Jurkat, Clone E6-1 (cell line): ENCODE measurements around the gene PTHLH.

Source experiments
- DNase-seq: peaks from one replicate; pipeline ENCODE4 v3.0.0-alpha.2; 2011; ENCODE audit warnings: low read depth, low spot score
- H3K4me3 ChIP-seq: 2 replicates; pipeline ENCODE4 v1.5.1; 2011; ENCODE audit warnings: mild to moderate bottlenecking, low read length, control low read depth, moderate library complexity

PTHLH gene

GRCh38 chr12:27952510-27952909 lies 20.0 kb downstream of the PTHLH start:
- H3K4me3 ChIP-seq: no peak overlapping the region
- no peak for DNase-seq

GRCh38 chr12:27951898-27952297 lies 20.6 kb downstream of the PTHLH start:
- DNase-seq: no peak
- H3K4me3 ChIP-seq: no peak overlapping the region

GRCh38 chr12:27946421-27946820 lies 26.1 kb downstream of the PTHLH start:
- H3K4me3 ChIP-seq: no peak overlapping the region
- no peak for DNase-seq

GRCh38 chr12:27940756-27941402 lies 31.7 kb downstream of the PTHLH start:
- peak; percentile 69 for DNase-seq
- H3K4me3 ChIP-seq: no peak overlapping the region

- no peak for DNase-seq
- H3K4me3 ChIP-seq: no peak overlapping the region
Measured at GRCh38 chr12:27940245-27940644, 32.3 kb downstream of the PTHLH start.

GRCh38 chr12:27937768-27938167 lies 34.8 kb downstream of the PTHLH start:
- H3K4me3 ChIP-seq: no peak overlapping the region
- DNase-seq: no peak

GRCh38 chr12:27936196-27936595 lies 36.3 kb downstream of the PTHLH start:
- no peak for DNase-seq
- no peak overlapping the region for H3K4me3 ChIP-seq

GRCh38 chr12:27934276-27934675 lies 38.3 kb downstream of the PTHLH start:
- DNase-seq: no peak
- H3K4me3 ChIP-seq: no peak overlapping the region

- no peak for DNase-seq
- H3K4me3 ChIP-seq: no peak overlapping the region
Measured at GRCh38 chr12:27931390-27931789, 41.1 kb downstream of the PTHLH start.

GRCh38 chr12:27927347-27927746 lies 45.2 kb downstream of the PTHLH start:
- no peak overlapping the region for H3K4me3 ChIP-seq

GRCh38 chr12:27924350-27925135 lies 48.0 kb downstream of the PTHLH start:
- no peak for DNase-seq

More at GRCh38 chr12:27927347-27927746, 45.2 kb downstream of the PTHLH start:
- DNase-seq: no peak

GRCh38 chr12:27922531-27923139 lies 49.9 kb downstream of the PTHLH start:
- no peak for DNase-seq
- H3K4me3 ChIP-seq: no peak overlapping the region

More at GRCh38 chr12:27924350-27925135, 48.0 kb downstream of the PTHLH start:
- H3K4me3 ChIP-seq: no peak overlapping the region

GRCh38 chr12:27919671-27920235 lies 52.8 kb downstream of the PTHLH start:
- no peak for DNase-seq
- no peak overlapping the region for H3K4me3 ChIP-seq

- no peak overlapping the region for H3K4me3 ChIP-seq
- no peak for DNase-seq
Measured at GRCh38 chr12:27915536-27915935, 57.0 kb downstream of the PTHLH start.

GRCh38 chr12:27915021-27915420 lies 57.5 kb downstream of the PTHLH start:
- DNase-seq: no peak
- no peak overlapping the region for H3K4me3 ChIP-seq

GRCh38 chr12:27913999-27914614 lies 58.4 kb downstream of the PTHLH start:
- no peak overlapping the region for H3K4me3 ChIP-seq
- no peak for DNase-seq

- H3K4me3 ChIP-seq: no peak overlapping the region
Measured at GRCh38 chr12:27911397-27911796, 61.1 kb downstream of the PTHLH start.

More at GRCh38 chr12:27911397-27911796, 61.1 kb downstream of the PTHLH start:
- DNase-seq: no peak
